WTC11 (cell line): ENCODE measurements around the gene MPV17L2. TPM values are rescaled to one million over a fixed set of nuclear protein-coding genes. Genes with fewer than 3 reads are reported as not detected.

Experiments
- ATAC-seq: fragments of 200-7000 bp; cut with Tn5 transposase; 2 replicates; pipeline ENCODE4 v1.10.0; 2021; ENCODE audit warnings: mild to moderate bottlenecking, moderate library complexity
- CTCF ChIA-PET: fragments of 300-600 bp; sonication (Branson Sonifier 250); formaldehyde crosslinking; loops from one replicate; lab custom pipeline; 2021; ENCODE audit warnings: antibody characterized with exemption; lab: Charles Lee
- POLR2A ChIA-PET: fragments of 350-600 bp; sonication (Branson Sonifier 250); formaldehyde crosslinking; loops from one replicate; lab custom pipeline; 2021; ENCODE audit warnings: antibody characterized with exemption; lab: Charles Lee
- DNase-seq: peaks from one replicate; pipeline ENCODE4 v3.0.0; 2021; ENCODE audit warnings: low spot score
- H3K27ac Mint-ChIP-seq: 2 replicates; pipeline ENCODE4 v1.8.0; 2021; ENCODE audit warnings: mixed read lengths
- H3K27me3 Mint-ChIP-seq: 2 replicates; pipeline ENCODE4 v1.8.0; 2021; ENCODE audit warnings: low read depth, mild to moderate bottlenecking, moderate library complexity, mixed read lengths
- H3K36me3 Mint-ChIP-seq: 2 replicates; pipeline ENCODE4 v1.8.0; 2021; ENCODE audit warnings: mixed read lengths
- H3K4me1 Mint-ChIP-seq: 2 replicates; pipeline ENCODE4 v1.8.0; 2022; ENCODE audit warnings: mixed read lengths
- H3K4me3 Mint-ChIP-seq: 2 replicates; pipeline ENCODE4 v1.8.0; 2021; ENCODE audit warnings: mild to moderate bottlenecking, moderate library complexity, mixed read lengths
- H3K9me3 Mint-ChIP-seq: 2 replicates; pipeline ENCODE4 v1.8.0; 2021; ENCODE audit warnings: mixed read lengths
- FOXJ3 ChIP-seq: sonication (generic); formaldehyde crosslinking; IDR thresholded peaks from 2 replicates; pipeline ENCODE4 v1.9.0; 2021; ENCODE audit warnings: missing genetic modification reagents, mild to moderate bottlenecking, borderline replicate concordance
- FOXK1 ChIP-seq: sonication (generic); formaldehyde crosslinking; IDR thresholded peaks from 2 replicates; pipeline ENCODE4 v1.8.0; 2022; ENCODE audit warnings: mild to moderate bottlenecking, moderate library complexity, missing genetic modification reagents
- FOXP1 ChIP-seq: sonication (generic); formaldehyde crosslinking; IDR thresholded peaks from 2 replicates; pipeline ENCODE4 v1.8.0; 2022; ENCODE audit warnings: missing genetic modification reagents, mild to moderate bottlenecking, moderate library complexity, borderline replicate concordance
- JUN ChIP-seq: sonication (generic); formaldehyde crosslinking; IDR thresholded peaks from 2 replicates; pipeline ENCODE4 v1.8.0; 2023; ENCODE audit warnings: mild to moderate bottlenecking, missing genetic modification reagents
- NFE2L1 ChIP-seq: sonication (generic); formaldehyde crosslinking; IDR thresholded peaks from 2 replicates; pipeline ENCODE4 v1.8.1; 2023; ENCODE audit warnings: missing genetic modification reagents
- TCF7 ChIP-seq: sonication (generic); formaldehyde crosslinking; IDR thresholded peaks from 2 replicates; pipeline ENCODE4 v1.8.0; 2022; ENCODE audit warnings: mild to moderate bottlenecking, low read depth, missing genetic modification reagents, moderate library complexity
- ZBTB21 ChIP-seq: sonication (generic); formaldehyde crosslinking; IDR thresholded peaks from 2 replicates; pipeline ENCODE4 v1.8.1; 2023; ENCODE audit warnings: mild to moderate bottlenecking, missing genetic modification reagents, borderline replicate concordance
- ZNF121 ChIP-seq: sonication (generic); formaldehyde crosslinking; IDR thresholded peaks from 2 replicates; pipeline ENCODE4 v1.8.0; 2023; ENCODE audit warnings: missing genetic modification reagents
- ZNF138 ChIP-seq: sonication (generic); formaldehyde crosslinking; conservative IDR thresholded peaks from 2 replicates; pipeline ENCODE4 v1.8.1; 2022; ENCODE audit warnings: mild to moderate bottlenecking, moderate library complexity, missing genetic modification reagents
- ZNF396 ChIP-seq: fragments of 250-450 bp; sonication (Bioruptor Pico); IDR thresholded peaks from 2 replicates; pipeline ENCODE4 v1.8.0; 2021; ENCODE audit warnings: mild to moderate bottlenecking, moderate library complexity, borderline replicate concordance
- total RNA-seq: library from RNA; stranded (reverse); gene quantifications from 3 replicates; pipeline ENCODE4 v1.2.3, GENCODE V29; 2021
- TF ChIP-seq, protein P1 (sequence below): fragments of 200-600 bp; IDR thresholded peaks from 2 replicates; pipeline ENCODE4 v1.8.0; 2022; ENCODE audit warnings: antibody characterized with exemption
- TF ChIP-seq, protein P2 (sequence below): sonication (generic); formaldehyde crosslinking; IDR thresholded peaks from 2 replicates; pipeline ENCODE4 v1.8.1; 2023; ENCODE audit warnings: mild to moderate bottlenecking, missing genetic modification reagents, moderate library complexity
- TF ChIP-seq, protein P3 (sequence below): sonication (generic); formaldehyde crosslinking; IDR thresholded peaks from 2 replicates; pipeline ENCODE4 v1.8.1; 2022; ENCODE audit warnings: missing genetic modification reagents, borderline replicate concordance
- TF ChIP-seq, protein P4 (sequence below): sonication (generic); formaldehyde crosslinking; IDR thresholded peaks from 2 replicates; pipeline ENCODE4 v1.8.1; 2023; ENCODE audit warnings: mild to moderate bottlenecking, missing genetic modification reagents
- TF ChIP-seq, protein P5 (sequence below): sonication (generic); formaldehyde crosslinking; IDR thresholded peaks from 2 replicates; pipeline ENCODE4 v1.8.0; 2023; ENCODE audit warnings: mild to moderate bottlenecking, missing genetic modification reagents
- TF ChIP-seq, protein P6 (sequence below): sonication (generic); formaldehyde crosslinking; IDR thresholded peaks from 2 replicates; pipeline ENCODE4 v1.8.1; 2022; ENCODE audit warnings: mild to moderate bottlenecking, missing genetic modification reagents, moderate library complexity, borderline replicate concordance

Gene MPV17L2
- total RNA-seq, 1 experiment from 2014 or later, result 29.8 TPM

DNA sequence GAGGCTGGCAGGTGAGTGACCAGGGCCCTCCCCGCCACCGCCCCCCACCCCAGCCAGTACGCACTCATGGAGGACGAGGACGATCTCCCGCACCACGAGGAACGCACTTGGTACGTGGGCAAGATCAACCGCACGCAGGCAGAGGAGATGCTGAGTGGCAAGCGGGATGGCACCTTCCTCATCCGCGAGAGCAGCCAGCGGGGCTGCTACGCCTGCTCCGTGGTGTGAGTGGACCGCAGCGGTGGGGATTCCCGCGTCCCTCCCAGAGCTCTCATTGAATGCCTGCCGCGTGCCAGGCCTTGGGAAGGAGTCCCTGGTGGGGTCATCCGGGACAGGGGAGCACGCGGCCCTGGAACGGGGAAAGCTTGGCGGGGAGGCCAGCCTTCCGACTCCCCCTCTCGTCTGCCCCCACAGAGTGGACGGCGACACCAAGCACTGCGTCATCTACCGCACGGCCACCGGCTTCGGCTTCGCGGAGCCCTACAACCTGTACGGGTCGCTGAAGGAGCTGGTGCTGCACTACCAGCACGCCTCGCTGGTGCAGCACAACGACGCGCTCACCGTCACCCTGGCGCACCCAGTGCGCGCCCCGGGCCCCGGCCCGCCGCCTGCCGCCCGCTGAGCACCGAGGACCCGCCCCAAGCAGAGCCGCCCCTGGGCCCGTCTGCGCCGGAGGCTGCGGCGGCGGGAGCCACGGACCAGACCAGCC is 24.2 kb upstream of the MPV17L2 start (continued):
- TF ChIP-seq ZBTB21 (no peak), NFE2L1 (CRISPR knock-in tag) (no peak), FOXJ3 (CRISPR knock-in tag) (no peak), ZNF121 (no peak), TCF7 (no peak), ZNF138 (CRISPR knock-in tag) (no peak)
- TF ChIP-seq, protein P1, sequence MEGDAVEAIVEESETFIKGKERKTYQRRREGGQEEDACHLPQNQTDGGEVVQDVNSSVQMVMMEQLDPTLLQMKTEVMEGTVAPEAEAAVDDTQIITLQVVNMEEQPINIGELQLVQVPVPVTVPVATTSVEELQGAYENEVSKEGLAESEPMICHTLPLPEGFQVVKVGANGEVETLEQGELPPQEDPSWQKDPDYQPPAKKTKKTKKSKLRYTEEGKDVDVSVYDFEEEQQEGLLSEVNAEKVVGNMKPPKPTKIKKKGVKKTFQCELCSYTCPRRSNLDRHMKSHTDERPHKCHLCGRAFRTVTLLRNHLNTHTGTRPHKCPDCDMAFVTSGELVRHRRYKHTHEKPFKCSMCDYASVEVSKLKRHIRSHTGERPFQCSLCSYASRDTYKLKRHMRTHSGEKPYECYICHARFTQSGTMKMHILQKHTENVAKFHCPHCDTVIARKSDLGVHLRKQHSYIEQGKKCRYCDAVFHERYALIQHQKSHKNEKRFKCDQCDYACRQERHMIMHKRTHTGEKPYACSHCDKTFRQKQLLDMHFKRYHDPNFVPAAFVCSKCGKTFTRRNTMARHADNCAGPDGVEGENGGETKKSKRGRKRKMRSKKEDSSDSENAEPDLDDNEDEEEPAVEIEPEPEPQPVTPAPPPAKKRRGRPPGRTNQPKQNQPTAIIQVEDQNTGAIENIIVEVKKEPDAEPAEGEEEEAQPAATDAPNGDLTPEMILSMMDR, result no peak
- TF ChIP-seq, protein P2, sequence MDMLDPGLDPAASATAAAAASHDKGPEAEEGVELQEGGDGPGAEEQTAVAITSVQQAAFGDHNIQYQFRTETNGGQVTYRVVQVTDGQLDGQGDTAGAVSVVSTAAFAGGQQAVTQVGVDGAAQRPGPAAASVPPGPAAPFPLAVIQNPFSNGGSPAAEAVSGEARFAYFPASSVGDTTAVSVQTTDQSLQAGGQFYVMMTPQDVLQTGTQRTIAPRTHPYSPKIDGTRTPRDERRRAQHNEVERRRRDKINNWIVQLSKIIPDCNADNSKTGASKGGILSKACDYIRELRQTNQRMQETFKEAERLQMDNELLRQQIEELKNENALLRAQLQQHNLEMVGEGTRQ, result no peak
- TF ChIP-seq, protein P3, sequence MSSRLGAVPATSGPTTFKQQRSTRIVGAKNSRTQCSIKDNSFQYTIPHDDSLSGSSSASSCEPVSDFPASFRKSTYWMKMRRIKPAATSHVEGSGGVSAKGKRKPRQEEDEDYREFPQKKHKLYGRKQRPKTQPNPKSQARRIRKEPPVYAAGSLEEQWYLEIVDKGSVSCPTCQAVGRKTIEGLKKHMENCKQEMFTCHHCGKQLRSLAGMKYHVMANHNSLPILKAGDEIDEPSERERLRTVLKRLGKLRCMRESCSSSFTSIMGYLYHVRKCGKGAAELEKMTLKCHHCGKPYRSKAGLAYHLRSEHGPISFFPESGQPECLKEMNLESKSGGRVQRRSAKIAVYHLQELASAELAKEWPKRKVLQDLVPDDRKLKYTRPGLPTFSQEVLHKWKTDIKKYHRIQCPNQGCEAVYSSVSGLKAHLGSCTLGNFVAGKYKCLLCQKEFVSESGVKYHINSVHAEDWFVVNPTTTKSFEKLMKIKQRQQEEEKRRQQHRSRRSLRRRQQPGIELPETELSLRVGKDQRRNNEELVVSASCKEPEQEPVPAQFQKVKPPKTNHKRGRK (CRISPR knock-in tag), result no peak

DNA sequence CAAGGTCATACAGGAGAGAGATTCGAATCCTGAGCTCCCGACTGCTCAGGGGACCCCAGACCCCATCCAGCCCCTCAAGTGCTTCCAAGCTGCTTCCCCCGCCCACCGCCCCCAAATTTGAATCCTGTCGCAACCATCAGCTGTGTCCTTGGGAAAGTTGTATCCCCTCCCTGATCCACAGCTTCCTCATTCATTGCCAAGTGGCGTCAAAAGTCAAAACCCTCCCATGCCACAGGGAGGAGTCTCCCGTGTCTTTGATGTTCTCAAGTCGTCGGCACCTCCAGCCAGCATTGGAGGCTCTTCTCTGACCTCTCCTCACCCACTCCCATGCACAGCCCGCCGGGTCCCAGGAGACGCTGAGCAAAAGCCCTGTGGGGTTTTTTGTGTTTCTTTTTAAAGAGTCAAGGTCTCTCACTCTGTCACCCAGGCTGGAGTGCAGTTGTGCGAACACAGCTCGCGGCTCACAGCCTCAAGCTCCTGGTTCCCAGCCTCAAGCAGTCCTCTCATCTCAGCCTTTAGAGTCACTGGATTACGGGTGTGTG is 22.2 kb upstream of the MPV17L2 start:
- ChIA-PET CTCF (interaction anchor here (0.8 to 3.1 kb wide), 5 partner anchors 10 to 81 kb away, joined by 3 to 20 read pairs (median 5); no protein-coding TSS in a partner anchor), POLR2A (no interaction called here)
- Mint-ChIP-seq H3K27me3 (peaks cover 19% of the 10 kb centered on the region), H3K4me1 (peaks cover 9% of the 10 kb centered on the region), H3K27ac (no peak overlapping the region; the same call in 1 of the 2 replicates), H3K36me3 (peaks cover 25% of the 10 kb centered on the region), H3K9me3 (no peaks in the 10 kb centered on the region), H3K4me3 (no peak overlapping the region)
- DNase-seq (no peak), ATAC-seq (no peak)
- TF ChIP-seq FOXP1, result no peak
- TF ChIP-seq FOXK1 (CRISPR knock-in tag), result no peak
- no peak for TF ChIP-seq ZNF396
- TF ChIP-seq JUN (CRISPR knock-in tag), result no peak
- TF ChIP-seq, protein P4, sequence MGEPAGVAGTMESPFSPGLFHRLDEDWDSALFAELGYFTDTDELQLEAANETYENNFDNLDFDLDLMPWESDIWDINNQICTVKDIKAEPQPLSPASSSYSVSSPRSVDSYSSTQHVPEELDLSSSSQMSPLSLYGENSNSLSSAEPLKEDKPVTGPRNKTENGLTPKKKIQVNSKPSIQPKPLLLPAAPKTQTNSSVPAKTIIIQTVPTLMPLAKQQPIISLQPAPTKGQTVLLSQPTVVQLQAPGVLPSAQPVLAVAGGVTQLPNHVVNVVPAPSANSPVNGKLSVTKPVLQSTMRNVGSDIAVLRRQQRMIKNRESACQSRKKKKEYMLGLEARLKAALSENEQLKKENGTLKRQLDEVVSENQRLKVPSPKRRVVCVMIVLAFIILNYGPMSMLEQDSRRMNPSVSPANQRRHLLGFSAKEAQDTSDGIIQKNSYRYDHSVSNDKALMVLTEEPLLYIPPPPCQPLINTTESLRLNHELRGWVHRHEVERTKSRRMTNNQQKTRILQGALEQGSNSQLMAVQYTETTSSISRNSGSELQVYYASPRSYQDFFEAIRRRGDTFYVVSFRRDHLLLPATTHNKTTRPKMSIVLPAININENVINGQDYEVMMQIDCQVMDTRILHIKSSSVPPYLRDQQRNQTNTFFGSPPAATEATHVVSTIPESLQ (CRISPR knock-in tag), result no peak
- TF ChIP-seq, protein P5, sequence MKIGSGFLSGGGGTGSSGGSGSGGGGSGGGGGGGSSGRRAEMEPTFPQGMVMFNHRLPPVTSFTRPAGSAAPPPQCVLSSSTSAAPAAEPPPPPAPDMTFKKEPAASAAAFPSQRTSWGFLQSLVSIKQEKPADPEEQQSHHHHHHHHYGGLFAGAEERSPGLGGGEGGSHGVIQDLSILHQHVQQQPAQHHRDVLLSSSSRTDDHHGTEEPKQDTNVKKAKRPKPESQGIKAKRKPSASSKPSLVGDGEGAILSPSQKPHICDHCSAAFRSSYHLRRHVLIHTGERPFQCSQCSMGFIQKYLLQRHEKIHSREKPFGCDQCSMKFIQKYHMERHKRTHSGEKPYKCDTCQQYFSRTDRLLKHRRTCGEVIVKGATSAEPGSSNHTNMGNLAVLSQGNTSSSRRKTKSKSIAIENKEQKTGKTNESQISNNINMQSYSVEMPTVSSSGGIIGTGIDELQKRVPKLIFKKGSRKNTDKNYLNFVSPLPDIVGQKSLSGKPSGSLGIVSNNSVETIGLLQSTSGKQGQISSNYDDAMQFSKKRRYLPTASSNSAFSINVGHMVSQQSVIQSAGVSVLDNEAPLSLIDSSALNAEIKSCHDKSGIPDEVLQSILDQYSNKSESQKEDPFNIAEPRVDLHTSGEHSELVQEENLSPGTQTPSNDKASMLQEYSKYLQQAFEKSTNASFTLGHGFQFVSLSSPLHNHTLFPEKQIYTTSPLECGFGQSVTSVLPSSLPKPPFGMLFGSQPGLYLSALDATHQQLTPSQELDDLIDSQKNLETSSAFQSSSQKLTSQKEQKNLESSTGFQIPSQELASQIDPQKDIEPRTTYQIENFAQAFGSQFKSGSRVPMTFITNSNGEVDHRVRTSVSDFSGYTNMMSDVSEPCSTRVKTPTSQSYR (CRISPR knock-in tag), result no peak
- TF ChIP-seq, protein P6, sequence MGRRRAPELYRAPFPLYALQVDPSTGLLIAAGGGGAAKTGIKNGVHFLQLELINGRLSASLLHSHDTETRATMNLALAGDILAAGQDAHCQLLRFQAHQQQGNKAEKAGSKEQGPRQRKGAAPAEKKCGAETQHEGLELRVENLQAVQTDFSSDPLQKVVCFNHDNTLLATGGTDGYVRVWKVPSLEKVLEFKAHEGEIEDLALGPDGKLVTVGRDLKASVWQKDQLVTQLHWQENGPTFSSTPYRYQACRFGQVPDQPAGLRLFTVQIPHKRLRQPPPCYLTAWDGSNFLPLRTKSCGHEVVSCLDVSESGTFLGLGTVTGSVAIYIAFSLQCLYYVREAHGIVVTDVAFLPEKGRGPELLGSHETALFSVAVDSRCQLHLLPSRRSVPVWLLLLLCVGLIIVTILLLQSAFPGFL (CRISPR knock-in tag), result no peak
